Limb (tissue), 2 donors: ENCODE results near the gene PPA2.
"Not testable (repeated sequence)": the region's sequence is repeated elsewhere in the genome, so short reads cannot be mapped to it uniquely, and the experiment has no call there.

Experiments
- DNase-seq, 2 donors: peaks; one replicate each; pipeline ENCODE4 v3.0.0-alpha.2; 2016; ENCODE audit errors: extremely low spot score in 2 of 2

PPA2 gene

GRCh38 chr4:105460306-105460705 lies 13.6 kb downstream of the PPA2 start:
- DNase-seq = no peak

- DNase-seq = not testable (repeated sequence)
Measured at GRCh38 chr4:105458541-105458940, 15.3 kb downstream of the PPA2 start.

- no peak for DNase-seq
Measured at GRCh38 chr4:105458001-105458400, 15.9 kb downstream of the PPA2 start.

GRCh38 chr4:105455998-105456397 lies 17.9 kb downstream of the PPA2 start:
- DNase-seq = no peak

GRCh38 chr4:105455182-105455581 lies 18.7 kb downstream of the PPA2 start:
- no peak for DNase-seq

- DNase-seq = no peak
Measured at GRCh38 chr4:105453550-105454205, 20.2 kb downstream of the PPA2 start.

GRCh38 chr4:105451346-105451745 lies 22.5 kb downstream of the PPA2 start:
- DNase-seq = no peak

GRCh38 chr4:105440890-105441289 lies 33.0 kb downstream of the PPA2 start:
- no peak for DNase-seq

GRCh38 chr4:105437637-105438036 lies 36.2 kb downstream of the PPA2 start:
- DNase-seq = no peak

- no peak for DNase-seq
Measured at GRCh38 chr4:105436414-105436813, 37.4 kb downstream of the PPA2 start.

GRCh38 chr4:105434940-105435339 lies 38.9 kb downstream of the PPA2 start:
- DNase-seq = no peak

- no peak for DNase-seq
Measured at GRCh38 chr4:105433421-105433820, 40.4 kb downstream of the PPA2 start.

GRCh38 chr4:105432438-105432837 lies 41.4 kb downstream of the PPA2 start:
- DNase-seq = no peak

- DNase-seq = no peak
Measured at GRCh38 chr4:105430811-105431210, 43.1 kb downstream of the PPA2 start.

- DNase-seq = no peak
Measured at GRCh38 chr4:105426187-105426897, 47.5 kb downstream of the PPA2 start.

- DNase-seq = no peak
Measured at GRCh38 chr4:105422207-105422920, 51.5 kb downstream of the PPA2 start.

GRCh38 chr4:105417624-105418023 lies 56.2 kb downstream of the PPA2 start:
- no peak for DNase-seq

GRCh38 chr4:105415281-105415744 lies 58.5 kb downstream of the PPA2 start:
- no peak for DNase-seq

GRCh38 chr4:105414316-105414715 lies 59.5 kb downstream of the PPA2 start:
- DNase-seq = no peak

- not testable (repeated sequence) for DNase-seq
Measured at GRCh38 chr4:105409135-105409534, 64.7 kb downstream of the PPA2 start.

- DNase-seq = no peak
Measured at GRCh38 chr4:105400901-105401677, 72.8 kb downstream of the PPA2 start.
